C4-2B (cell line): ENCODE measurements around the gene SLC14A1.

Experiments used
- CTCF ChIP-seq: fragments of 450-650 bp; conservative IDR thresholded peaks from 2 replicates; pipeline ENCODE4 v1.5.1; 2017; ENCODE audit warnings: mild to moderate bottlenecking
- ZFX ChIP-seq: fragments of 450-650 bp; IDR thresholded peaks from 2 replicates; pipeline ENCODE4 v1.6.1; 2017

GRCh38 chr18:45731716-45732115 lies 7.7 kb downstream of the SLC14A1 start:
- no peak for TF ChIP-seq CTCF
- TF ChIP-seq ZFX: no peak
